ENCODE measurements around the gene PSMD1. TPM values are rescaled to one million over a fixed set of nuclear protein-coding genes. Genes with fewer than 3 reads are reported as not detected.
A peak's percentile ranks its signal among the peaks of the same experiment; 100 is the strongest.

PSMD1 gene
- total and polyA plus RNA-seq, 8 donors: 13.4 to 35.6 (median 25.1) TPM

DNA sequence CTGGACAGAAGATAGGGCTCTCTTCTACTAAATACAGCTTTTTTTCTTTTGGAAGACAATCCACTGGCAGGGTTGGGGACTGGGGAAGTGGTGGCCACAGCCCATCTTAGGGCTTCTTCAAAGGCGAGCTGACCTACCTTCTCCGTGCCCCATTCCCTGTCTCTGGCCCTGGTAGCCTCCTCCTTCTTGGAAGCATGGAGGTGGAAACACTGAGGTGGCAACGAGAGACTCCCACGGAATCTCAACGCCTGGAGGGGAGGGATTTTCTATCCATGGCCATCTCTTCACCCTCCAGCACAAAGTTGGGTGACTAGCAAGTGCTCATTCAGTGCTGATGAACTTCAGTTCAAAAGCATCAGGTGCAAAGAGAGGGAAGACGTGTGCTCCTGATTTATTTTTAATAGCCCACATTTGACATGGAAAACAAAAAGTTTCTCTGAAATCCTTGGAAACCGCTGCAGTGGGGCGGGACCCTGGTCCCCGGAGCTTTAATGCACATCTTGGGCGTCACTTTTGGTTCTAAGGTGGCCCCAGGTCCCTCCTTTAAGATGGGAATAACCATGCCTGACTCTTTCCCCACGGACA is 141.1 kb downstream of the PSMD1 start:
- ATAC-seq (peak in 2 of 4 donors; percentile 2 to 4), FAIRE-seq (no peak), DNase-seq (no peak)
- 18 to 23% methylated on average over 11 of the region's 11 CpGs for WGBS, 2 donors
- Histone ChIP-seq H3K36me3 (no peaks in the 10 kb centered on the region), H3K27me3 (no peaks in the 10 kb centered on the region), H3K4me1 (peaks cover 0 to 15% (median 0%) of the 10 kb centered on the region in 3 donors), H3K9me3 (no peaks in the 10 kb centered on the region), H3K27ac (peak overlapping the region in 2 of 4 donors; percentile 46 to 60), H3K4me3 (peak overlapping the region; percentile 66 to 97 (median 79))
- intact Hi-C loops (cut with DNase I): no loop called here
- TF ChIP-seq, protein P1, sequence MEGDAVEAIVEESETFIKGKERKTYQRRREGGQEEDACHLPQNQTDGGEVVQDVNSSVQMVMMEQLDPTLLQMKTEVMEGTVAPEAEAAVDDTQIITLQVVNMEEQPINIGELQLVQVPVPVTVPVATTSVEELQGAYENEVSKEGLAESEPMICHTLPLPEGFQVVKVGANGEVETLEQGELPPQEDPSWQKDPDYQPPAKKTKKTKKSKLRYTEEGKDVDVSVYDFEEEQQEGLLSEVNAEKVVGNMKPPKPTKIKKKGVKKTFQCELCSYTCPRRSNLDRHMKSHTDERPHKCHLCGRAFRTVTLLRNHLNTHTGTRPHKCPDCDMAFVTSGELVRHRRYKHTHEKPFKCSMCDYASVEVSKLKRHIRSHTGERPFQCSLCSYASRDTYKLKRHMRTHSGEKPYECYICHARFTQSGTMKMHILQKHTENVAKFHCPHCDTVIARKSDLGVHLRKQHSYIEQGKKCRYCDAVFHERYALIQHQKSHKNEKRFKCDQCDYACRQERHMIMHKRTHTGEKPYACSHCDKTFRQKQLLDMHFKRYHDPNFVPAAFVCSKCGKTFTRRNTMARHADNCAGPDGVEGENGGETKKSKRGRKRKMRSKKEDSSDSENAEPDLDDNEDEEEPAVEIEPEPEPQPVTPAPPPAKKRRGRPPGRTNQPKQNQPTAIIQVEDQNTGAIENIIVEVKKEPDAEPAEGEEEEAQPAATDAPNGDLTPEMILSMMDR (IDR thresholded peaks at IDR 0.05): no peak

DNA sequence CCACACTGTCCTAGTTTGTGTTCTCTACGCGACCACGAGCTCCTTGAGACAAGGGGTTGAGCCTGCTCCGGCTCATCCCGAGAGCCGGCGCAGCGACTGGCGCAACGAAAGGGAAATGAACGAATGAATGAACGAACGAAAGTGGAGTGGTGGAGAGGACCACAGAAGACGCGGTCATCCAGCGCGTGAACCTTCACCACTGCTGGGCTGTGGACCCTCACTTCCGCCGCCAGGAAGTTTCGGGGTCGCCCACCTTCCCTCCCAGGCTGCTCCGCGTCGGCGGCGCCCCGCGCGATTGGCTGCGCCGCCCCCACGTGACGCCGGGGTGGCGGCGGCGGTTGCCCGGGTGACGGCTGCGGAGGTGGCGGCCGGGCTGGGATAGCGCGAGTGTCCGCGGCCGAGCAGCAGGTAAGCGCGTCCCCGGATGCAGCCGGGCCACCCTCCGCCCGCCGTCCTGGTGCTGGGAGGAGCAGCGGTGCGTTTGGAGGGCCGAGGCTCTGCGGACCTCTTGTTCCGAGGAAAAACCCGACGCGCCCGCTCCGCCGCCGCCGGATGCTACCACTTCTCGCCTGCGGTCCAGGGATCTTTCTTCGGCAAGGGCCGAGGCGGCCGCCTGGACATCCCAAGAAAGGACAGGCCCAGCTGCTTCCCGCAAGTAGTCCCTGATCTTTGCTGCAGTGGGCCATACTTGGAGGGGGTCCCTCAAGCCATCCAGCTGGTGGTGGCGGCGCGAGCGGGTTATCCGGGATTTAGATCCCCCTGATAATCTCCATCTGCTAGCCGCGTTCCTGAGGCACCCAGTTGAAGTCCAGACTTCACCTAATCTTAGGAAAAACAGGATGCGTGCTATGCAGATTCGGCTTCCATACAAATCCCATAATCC is 141.9 kb downstream of the PSMD1 start, which contains the start of gene ARMC9:
TSS of gene ARMC9 (plus strand) at position 341 of the 883 bp plus-strand sequence. CDS start 7,608 bp downstream, outside the sequence.
- Histone ChIP-seq H3K4me3 (peak within 1 kb of the TSS; percentile 66 to 97 (median 79)), H3K4me1 (peaks cover 0 to 15% (median 0%) of the 10 kb centered on the region in 3 donors), H3K9me3 (no peaks in the 10 kb centered on the region), H3K36me3 (no peaks in the 10 kb centered on the region), H3K27ac (peak within 1 kb of the TSS in 3 of 4 donors; percentile 38 to 60 (median 46)), H3K27me3 (no peaks in the 10 kb centered on the region)
- intact Hi-C loops (cut with DNase I): no loop called here
- TF ChIP-seq, protein P1 (IDR thresholded peaks at IDR 0.05): no peak
- WGBS, 2 donors: 0 to 1% methylated on average over 72 to 83 of the region's 83 CpGs
- ATAC-seq: peak; percentile 97 to 99 (median 98)
- FAIRE-seq: no peak
- DNase-seq: peak; percentile 75 to 90 (median 80)

DNA sequence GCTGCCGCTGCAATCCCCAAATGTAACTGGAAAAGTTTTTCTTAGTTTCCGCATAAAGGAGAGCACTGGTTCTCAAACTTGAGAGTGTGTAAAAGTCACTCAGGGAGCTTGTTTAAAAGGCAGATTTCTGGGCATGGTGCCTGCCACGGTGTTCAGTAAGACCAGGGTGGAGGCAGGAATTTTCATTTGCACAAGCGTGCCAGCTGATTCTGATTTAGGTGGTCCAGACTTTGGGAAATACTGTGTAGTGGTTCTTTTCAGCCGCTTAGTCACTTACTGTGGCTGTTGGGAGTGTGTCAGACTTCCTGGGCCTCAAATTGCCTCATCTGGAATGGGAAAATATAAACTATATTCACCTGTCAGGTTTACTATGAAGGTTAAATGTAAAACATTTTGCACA is 142.6 kb downstream of the PSMD1 start:
- intact Hi-C loops (cut with DNase I): no loop called here
- Histone ChIP-seq H3K27me3 (no peaks in the 10 kb centered on the region), H3K36me3 (no peaks in the 10 kb centered on the region), H3K4me3 (peak overlapping the region in 3 of 4 donors; percentile 66 to 97 (median 81)), H3K9me3 (no peaks in the 10 kb centered on the region), H3K27ac (no peak overlapping the region), H3K4me1 (peaks cover 0 to 15% (median 0%) of the 10 kb centered on the region in 3 donors)
- TF ChIP-seq, protein P1 (IDR thresholded peaks at IDR 0.05): no peak
- peak in 3 of 4 donors; percentile 5 to 17 (median 6) for ATAC-seq
- DNase-seq: no peak
- WGBS, 2 donors: 15 to 21% methylated on average over 5 of the region's 5 CpGs
- no peak for FAIRE-seq

DNA sequence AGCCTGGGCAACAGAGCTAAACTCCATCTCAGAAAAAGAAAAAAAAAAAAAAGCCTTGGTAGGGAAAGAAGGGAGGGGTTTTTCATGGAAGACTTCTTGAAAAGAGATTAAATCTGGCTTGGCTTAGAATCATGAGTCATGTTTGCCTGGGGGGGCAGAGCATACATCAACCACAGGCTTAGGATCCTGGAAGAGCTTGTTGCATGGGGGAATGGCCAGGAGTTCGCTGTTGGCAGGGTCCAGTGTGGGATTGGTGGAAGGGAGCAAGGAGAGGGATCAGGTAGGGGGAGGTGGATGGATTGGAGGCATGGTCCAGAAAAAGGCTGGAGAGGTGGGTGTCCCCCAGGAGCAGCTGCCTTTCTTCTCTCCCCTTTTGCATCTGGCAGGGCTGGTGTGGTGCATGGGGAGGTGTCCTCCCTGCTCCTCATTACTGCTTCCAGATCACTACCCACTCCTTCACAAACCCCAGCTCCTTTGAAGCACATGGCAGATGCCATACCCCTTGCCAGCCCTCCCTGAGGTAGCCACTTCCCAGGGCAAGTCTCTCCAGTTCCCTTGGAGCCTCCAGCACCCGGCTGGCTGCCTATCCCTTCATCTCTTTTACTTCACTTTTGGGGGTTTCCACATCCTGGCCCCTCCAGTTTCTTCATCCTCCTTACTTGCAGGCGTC is 144.3 kb downstream of the PSMD1 start:
- no peaks in the 10 kb centered on the region for H3K9me3 ChIP-seq
- H3K4me3 ChIP-seq: no peak overlapping the region
- TF ChIP-seq, protein P1 (IDR thresholded peaks at IDR 0.05): no peak
- intact Hi-C loops (cut with DNase I): no loop called here
- H3K36me3 ChIP-seq: no peaks in the 10 kb centered on the region
- FAIRE-seq: no peak
- no peak for ATAC-seq
- peaks cover 0 to 15% (median 0%) of the 10 kb centered on the region in 3 donors for H3K4me1 ChIP-seq
- H3K27ac ChIP-seq: no peak overlapping the region
- H3K27me3 ChIP-seq: no peaks in the 10 kb centered on the region
- WGBS, 2 donors: 82 to 95% methylated on average over 3 of the region's 3 CpGs
- DNase-seq: no peak

All from pancreas (tissue), 10 donors.